Measurements from ENCODE around the gene C2CD3. TPM values are rescaled to one million over a fixed set of nuclear protein-coding genes. Genes with fewer than 3 reads are reported as not detected.

Gene C2CD3
- total RNA-seq, 1 donor, result 23.3 TPM

DNA sequence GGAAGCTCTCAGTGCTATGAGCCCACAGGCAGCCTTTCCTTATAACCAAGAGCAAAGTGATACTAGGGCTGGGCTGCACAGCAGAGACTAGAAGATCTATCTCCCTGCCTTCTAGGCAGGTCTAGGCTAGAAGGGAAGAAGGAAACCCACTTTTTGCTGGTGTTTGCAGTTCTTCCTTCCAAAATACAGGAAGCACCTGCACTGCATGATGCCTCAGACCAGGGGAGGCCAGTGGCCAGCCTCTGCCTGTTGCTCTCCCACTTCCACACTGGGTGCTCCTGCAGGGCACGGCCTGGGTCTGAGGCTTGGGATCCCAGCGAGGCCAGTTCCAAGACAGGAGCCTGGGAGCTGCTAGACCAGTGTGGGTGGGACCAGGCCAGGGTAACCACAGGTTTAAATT, 155.9 kb downstream of the C2CD3 start:
- H3K4me3 ChIP-seq (ENCODE audit: low read length), result no peak overlapping the region
- no peaks in the 10 kb centered on the region for H3K9me3 ChIP-seq (ENCODE audit: low read depth, low read length)
- no peaks in the 10 kb centered on the region for H3K27me3 ChIP-seq (ENCODE audit: insufficient read depth, low read length)
- peaks cover 81% of the 10 kb centered on the region for H3K4me1 ChIP-seq (ENCODE audit: insufficient read depth, low read length)

DNA sequence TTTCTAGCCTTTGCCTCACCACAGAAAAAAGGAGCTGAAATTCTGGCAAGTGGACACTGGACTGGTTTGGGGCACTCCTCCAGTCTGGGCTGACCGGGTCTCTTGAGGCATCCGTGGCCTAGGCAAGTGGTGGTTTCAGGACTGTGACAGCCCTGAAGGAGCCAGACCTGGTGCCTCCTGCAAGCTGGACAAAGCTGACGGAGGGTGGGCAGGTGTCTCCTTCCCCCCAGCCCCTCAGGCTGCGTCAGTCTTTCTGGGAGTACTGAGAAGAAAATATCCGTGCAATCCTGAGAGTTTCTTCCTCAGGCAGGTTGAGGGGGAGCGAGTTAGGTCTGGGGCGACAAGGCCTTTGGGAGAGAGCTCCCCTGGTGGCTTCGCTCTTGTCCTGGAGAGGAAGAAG, 157.7 kb downstream of the C2CD3 start:
- Histone ChIP-seq H3K27me3 (ENCODE audit: insufficient read depth, low read length) (no peaks in the 10 kb centered on the region), H3K4me3 (ENCODE audit: low read length) (no peak overlapping the region), H3K9me3 (ENCODE audit: low read depth, low read length) (no peaks in the 10 kb centered on the region), H3K4me1 (ENCODE audit: insufficient read depth, low read length) (peaks cover 79% of the 10 kb centered on the region)

DNA sequence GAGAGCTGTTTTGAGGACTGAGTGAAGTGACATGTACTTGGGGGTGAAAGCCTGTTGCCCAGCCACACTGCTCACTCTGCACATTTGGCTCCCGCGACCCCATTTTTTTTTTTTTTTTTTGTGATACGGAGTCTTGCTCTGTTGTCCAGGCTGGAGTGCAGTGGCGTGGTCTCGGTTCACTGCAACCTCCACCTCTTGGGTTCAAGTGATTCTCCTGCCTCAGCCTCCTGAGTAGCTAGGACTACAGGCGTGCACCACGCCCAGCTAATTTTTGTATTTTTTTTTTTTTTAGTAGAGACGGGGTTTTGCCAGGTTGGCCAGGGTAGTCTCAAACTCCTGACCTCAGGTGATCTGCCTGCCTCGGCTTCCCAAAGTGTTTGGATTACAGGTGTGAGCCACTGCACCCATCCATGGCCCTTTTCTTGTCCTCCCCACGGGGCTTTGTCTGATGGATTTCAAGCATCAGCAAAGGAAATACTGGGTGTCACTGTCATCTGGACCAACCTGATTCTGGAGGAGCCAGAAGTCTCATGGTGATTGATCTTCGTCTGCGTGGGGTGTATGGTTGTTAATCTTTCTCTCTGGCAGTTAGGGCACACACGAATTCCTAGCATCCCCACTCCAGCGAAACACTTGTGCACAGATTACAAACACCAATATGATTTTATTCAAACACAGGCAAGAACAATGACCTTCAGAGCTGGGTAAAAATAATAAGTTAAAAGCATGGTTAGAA, 158.6 kb downstream of the C2CD3 start:
- peaks cover 75% of the 10 kb centered on the region for H3K4me1 ChIP-seq (ENCODE audit: insufficient read depth, low read length)
- no peak overlapping the region for H3K4me3 ChIP-seq (ENCODE audit: low read length)
- no peaks in the 10 kb centered on the region for H3K9me3 ChIP-seq (ENCODE audit: low read depth, low read length)
- no peaks in the 10 kb centered on the region for H3K27me3 ChIP-seq (ENCODE audit: insufficient read depth, low read length)

DNA sequence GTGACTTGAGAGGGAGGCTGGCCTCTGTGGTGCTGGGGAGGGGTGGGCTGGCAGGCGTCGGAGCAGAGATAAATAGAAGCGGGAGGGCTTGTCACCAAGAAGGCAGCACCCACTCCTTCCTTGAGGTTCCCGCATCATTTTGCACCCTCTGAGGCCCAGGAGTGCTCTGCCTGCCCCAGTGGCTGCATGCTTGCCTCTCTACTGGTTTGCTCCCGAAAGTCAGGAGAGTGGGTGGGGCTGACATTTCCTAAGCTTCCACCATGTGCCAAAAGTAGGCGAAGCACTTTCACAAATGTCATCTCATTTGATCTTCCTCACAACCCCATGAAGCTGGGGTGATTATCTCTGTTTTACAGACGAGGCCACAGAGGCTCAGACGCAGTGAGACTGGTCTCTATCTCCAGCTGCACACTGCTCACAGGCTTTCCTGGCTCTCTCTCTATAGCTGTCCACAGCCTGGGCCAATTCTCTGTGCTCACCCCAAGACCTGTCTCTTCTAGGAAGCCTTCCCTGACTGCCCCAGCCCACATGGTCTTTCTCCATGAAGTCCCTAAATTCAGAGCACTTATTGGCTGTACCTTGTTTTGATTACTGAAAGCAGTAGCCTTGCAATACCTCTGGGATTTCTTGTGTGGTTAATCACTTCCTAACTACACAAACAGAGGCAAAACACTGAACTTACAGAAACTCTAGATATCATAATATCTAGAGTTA, 159.3 kb downstream of the C2CD3 start:
- H3K4me1 ChIP-seq (ENCODE audit: insufficient read depth, low read length), result peaks cover 82% of the 10 kb centered on the region
- no peaks in the 10 kb centered on the region for H3K9me3 ChIP-seq (ENCODE audit: low read depth, low read length)
- no peak overlapping the region for H3K4me3 ChIP-seq (ENCODE audit: low read length)
- no peaks in the 10 kb centered on the region for H3K27me3 ChIP-seq (ENCODE audit: insufficient read depth, low read length)

DNA sequence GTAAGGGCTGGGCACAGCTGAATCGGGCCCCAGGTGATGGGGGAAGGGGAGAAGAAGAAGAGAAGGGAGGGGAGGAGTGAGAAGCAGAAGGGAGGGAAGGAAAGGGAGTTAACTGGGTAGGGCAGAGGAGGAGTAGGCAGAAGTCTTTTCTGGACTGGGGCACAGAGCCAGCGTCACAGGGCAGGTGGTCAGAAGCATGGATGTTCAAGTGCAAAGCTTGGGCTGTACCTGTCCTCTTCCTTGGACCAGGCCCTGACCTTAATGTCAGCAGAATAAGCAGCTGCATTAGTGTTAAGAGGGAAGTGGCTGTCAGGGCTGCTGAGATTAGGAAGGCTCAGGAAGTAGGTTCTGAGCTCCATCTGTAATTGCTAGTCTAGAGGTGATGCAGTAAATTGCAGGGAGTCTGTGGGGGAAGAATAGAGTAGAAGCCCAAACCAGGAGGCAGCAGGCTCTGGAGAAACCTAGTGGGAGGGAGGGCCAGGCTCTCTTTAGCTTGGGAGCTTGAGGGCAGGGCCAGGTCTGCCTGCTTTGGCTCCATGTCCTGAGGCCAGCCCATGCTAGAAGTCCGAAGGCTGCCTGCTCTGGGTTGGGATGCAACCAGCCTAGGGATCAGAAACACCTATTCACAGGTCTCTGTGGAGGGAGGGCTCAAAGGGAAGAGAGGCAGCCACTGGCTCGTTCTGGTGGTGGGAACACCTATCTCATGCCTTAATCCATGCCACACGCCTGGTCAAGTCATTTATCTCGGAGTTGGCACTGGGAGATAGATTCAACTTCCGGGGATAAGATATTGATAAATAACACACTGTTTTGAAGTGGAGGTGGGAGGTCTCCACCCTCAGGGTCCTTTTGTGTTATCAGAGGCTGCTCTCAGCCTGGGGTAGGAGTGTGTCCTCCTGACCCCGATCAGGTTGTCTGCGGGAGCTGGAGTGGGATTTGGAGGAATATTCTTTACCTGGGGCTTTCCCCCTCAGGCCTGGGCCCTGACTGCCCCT, 160.2 kb downstream of the C2CD3 start:
- Histone ChIP-seq H3K9me3 (ENCODE audit: low read depth, low read length) (no peaks in the 10 kb centered on the region), H3K4me3 (ENCODE audit: low read length) (no peak overlapping the region), H3K4me1 (ENCODE audit: insufficient read depth, low read length) (peaks cover 88% of the 10 kb centered on the region), H3K27me3 (ENCODE audit: insufficient read depth, low read length) (no peaks in the 10 kb centered on the region)

DNA sequence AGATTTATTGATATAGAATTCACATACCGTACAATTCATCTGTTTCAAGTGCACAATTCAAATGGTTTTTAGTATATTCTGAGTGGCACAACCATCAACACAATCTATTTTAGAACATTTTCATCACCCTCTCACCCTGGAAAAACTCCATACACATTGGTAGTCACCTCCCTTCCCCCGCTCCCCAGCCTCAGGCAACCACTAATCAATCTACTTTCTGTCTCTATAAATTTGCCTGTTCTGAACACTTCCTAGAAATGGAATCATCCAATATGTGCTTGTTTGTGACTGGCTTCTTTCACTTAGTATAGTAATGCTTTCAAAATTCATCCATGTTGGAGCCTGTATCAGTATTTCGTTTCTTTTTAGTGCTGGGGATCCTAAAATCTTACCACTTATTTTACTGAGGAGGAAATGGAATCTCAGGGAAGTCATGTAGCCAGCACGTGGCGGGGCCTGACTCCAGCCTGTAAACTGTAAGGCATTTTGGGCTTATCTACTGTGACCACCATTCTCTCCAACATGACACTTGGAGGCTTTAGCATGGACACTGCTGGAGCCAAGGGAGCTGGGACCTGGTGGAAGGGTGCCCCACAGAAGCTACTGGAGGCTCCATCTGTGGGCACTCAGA, 161.0 kb downstream of the C2CD3 start:
- H3K9me3 ChIP-seq (ENCODE audit: low read depth, low read length), result no peaks in the 10 kb centered on the region
- H3K4me1 ChIP-seq (ENCODE audit: insufficient read depth, low read length), result peaks cover 88% of the 10 kb centered on the region
- H3K4me3 ChIP-seq (ENCODE audit: low read length), result no peak overlapping the region
- no peaks in the 10 kb centered on the region for H3K27me3 ChIP-seq (ENCODE audit: insufficient read depth, low read length)

DNA sequence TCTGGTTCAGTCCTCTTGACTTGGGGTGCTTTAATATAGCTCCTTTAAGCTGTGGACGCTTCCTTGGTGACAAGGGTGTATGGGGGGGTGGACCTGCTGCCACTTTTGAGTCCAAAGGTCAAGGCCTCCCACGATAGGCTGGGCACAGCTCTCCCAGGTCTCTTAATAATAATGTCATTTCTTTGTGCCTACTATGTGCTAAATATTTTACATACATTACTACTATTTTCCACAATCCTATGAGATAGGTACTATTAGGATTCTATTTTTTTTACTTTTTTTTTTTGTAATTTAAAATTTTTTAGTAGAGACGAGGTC, 161.6 kb downstream of the C2CD3 start:
- H3K27me3 ChIP-seq (ENCODE audit: insufficient read depth, low read length), result no peaks in the 10 kb centered on the region
- H3K9me3 ChIP-seq (ENCODE audit: low read depth, low read length), result no peaks in the 10 kb centered on the region
- H3K4me3 ChIP-seq (ENCODE audit: low read length), result no peak overlapping the region
- peaks cover 88% of the 10 kb centered on the region for H3K4me1 ChIP-seq (ENCODE audit: insufficient read depth, low read length)

DNA sequence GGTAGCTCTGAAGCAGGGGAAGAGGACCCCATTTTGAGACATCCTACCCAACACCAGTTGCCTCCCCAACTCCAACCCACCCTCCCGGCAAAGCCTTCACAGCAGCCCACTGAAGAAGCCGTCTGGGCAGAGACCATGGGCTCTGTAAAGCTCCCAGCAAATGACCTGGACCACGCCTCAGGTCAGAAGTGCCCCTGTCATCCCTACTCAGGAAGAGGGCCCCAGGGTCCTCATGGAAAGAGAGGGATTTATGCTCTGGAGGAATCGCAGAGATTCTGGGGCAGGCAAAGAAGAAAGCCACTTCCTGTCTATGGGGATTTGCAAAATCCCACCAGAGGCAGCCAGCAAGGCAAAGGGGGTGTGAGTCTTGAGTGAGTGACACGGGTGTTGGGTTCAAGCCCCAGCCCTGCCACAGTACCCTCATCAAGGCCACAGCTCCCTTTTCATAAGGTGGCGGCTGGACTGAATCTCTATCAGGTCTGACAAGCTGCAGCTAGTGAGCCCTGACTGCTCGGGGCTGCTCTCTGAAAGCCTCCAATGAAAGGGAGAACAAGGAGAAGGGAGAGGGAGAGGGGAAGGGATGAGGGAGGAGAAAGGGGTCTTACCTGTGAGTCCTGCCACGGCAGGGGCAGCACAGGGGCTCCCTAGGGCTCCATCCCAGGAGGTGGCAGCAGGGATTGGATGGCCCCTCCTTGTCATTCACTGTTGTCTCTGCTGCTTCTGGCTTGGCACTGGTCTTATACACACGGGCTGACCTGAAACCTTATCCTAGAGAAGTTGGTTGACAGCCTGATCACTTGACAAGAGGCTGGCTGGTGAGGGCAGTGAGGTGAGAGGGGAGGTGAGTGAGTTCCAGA, 162.2 kb downstream of the C2CD3 start, which contains the start of gene UCP3:
TSS of gene UCP3 (minus strand) at position 713 of the 857 bp plus-strand sequence. CDS start 2,043 bp downstream, outside the sequence.
- no peak within 1 kb of the TSS for H3K4me3 ChIP-seq (ENCODE audit: low read length)
- H3K9me3 ChIP-seq (ENCODE audit: low read depth, low read length), result no peaks in the 10 kb centered on the region
- no peaks in the 10 kb centered on the region for H3K27me3 ChIP-seq (ENCODE audit: insufficient read depth, low read length)
- peaks cover 87% of the 10 kb centered on the region for H3K4me1 ChIP-seq (ENCODE audit: insufficient read depth, low read length)

DNA sequence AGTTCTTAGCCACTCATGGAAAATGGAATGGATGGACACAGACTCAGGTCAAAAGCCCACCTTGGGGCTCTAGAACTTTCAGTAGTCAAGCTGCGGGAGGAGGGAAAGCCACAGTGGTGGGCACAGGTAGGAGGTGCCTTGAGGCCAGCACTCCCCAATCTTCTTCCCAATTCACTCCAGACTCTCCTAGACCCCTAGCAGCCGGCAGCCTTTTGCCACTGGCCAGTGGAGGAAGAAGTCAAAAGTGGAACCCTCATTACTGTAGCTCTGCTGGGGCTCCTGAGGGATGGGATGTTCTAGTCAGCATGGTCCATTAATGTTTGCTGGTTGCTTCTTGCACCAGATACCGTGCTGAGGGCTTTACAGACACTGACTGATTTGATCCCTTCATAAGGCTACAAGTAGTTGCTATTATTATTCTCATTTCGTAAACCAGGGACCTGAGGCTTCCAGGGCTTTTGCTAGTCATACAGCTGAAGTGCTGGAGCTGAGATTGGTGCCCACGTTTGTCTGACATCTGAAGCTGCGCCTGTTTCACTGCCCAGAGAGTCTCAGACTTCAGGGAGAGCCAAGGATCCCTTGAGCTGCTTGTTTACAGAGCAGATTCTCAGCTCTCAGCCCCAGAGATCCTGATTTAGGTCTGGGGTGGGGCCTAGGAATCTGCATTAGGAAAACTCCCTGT, 163.0 kb downstream of the C2CD3 start:
- Histone ChIP-seq H3K4me1 (ENCODE audit: insufficient read depth, low read length) (peaks cover 81% of the 10 kb centered on the region), H3K27me3 (ENCODE audit: insufficient read depth, low read length) (no peaks in the 10 kb centered on the region), H3K9me3 (ENCODE audit: low read depth, low read length) (no peaks in the 10 kb centered on the region), H3K4me3 (ENCODE audit: low read length) (no peak overlapping the region)

DNA sequence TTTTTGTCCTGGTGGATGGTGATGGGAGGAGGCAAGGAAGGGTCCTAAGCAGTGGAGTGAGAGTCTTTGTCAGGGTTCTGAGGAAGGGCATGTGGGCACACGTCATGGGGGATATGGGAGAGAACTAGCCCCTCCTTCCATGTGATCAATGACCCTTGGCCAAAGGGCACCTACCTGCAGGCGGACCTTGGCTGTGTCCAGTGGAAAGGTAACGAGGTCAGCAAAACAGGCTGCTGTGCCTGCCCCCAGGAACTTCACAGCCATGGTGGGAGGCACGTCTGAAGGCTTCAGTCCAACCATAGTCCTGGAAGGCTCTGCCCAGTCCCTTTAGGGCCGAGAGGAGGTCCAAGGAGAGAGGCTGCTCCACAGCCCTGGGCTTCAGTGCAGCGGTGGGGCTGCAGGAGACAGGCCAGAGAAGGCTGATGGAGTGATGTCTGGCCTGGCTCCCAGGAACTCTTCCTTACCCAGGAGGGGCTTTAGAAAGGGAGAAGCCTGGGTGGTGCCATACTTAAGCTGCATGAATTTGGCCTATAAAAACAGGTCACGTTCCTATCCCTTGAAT, 164.0 kb downstream of the C2CD3 start:
- H3K4me1 ChIP-seq (ENCODE audit: insufficient read depth, low read length), result peaks cover 73% of the 10 kb centered on the region
- no peaks in the 10 kb centered on the region for H3K9me3 ChIP-seq (ENCODE audit: low read depth, low read length)
- no peak overlapping the region for H3K4me3 ChIP-seq (ENCODE audit: low read length)
- no peaks in the 10 kb centered on the region for H3K27me3 ChIP-seq (ENCODE audit: insufficient read depth, low read length)

DNA sequence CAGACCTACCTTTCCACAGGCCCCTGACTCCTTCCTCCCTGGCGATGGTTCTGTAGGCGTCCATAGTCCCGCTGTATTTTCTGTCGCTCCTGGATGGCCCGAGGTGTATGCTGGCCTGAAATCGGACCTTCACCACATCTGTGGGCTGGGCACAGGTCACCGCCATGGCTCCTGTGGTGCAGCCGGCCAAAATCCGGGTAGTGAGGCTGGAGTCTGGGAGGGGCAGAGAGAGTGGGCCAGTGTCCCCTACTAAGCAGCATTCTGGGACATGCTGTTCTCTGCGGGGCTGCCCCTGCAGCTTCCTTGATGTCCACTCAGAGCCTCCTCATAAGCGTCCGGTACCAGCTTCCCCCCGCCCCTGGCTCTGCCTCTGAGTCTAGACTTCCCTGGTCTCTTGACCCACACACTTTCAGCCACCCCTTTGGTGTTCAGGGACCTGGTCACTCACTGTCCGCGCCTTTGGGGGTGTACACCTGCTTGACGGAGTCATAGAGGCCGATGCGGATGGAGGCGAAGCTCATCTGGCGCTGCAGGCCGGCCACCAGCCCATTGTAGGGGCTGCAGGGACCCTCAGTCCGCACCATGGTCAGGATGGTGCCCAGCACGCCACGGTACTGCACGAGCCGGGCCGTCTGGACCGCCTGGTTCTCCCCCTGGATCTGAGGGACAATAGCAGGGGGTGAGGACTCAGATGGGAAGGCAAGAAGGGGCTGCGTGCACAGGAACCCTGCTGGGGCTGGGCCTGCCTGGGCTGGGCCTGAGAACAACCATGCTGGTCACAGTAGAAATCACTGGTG, 164.9 kb downstream of the C2CD3 start:
- no peaks in the 10 kb centered on the region for H3K9me3 ChIP-seq (ENCODE audit: low read depth, low read length)
- no peaks in the 10 kb centered on the region for H3K27me3 ChIP-seq (ENCODE audit: insufficient read depth, low read length)
- peaks cover 64% of the 10 kb centered on the region for H3K4me1 ChIP-seq (ENCODE audit: insufficient read depth, low read length)
- H3K4me3 ChIP-seq (ENCODE audit: low read length), result no peak overlapping the region

DNA sequence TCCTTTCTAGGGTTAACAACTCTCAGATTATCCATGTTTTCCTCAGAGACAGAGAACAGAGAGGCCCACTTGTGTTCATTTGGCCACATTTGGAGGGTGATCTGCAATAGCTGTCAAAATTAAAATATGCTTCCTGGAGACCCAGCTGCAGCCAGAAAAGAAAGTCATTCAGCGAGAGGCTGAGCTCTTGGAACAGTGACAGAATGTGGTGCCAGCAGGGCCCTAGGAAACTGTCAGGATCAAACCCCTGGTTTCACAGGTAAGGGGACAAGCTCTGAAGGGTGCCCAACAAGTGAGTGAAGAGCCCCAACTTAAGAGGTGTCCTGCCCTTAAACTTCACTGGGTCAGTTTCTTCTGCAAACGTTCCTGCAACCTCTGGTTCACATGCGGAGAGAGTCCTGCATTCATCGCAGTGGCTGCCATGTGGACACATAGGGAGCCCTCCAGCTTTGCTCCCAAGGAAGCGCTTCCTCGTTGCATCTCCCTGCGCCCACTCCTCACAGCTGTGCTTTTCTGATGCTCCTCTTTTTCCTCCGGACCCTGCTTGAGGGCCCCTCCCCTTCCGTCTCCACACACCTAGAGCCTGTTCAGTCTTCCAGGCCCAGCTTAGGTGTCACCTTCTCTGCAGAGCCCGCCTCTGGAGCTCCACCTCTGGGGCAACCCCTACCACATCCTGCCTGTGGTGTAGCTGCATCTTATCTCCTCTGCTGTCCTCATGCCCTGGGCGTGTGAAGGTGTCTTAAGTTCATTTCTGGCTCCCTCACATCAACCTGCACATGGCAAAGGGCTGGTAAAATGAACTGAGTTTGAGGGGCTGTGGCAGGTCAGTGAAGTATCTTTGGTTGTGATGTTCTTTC, 165.8 kb downstream of the C2CD3 start:
- Histone ChIP-seq H3K4me1 (ENCODE audit: insufficient read depth, low read length) (peaks cover 62% of the 10 kb centered on the region), H3K27me3 (ENCODE audit: insufficient read depth, low read length) (no peaks in the 10 kb centered on the region), H3K4me3 (ENCODE audit: low read length) (no peak overlapping the region), H3K9me3 (ENCODE audit: low read depth, low read length) (no peaks in the 10 kb centered on the region)
